PC-3 (cell line): Measurements from ENCODE around the gene TMEFF1. TPM values are rescaled to one million over a fixed set of nuclear protein-coding genes. Genes with fewer than 3 reads are reported as not detected.

ENCODE experiments used
- ATAC-seq: fragments of 200-7000 bp; cut with Tn5 transposase; 2 replicates; pipeline ENCODE4 v1.9.1; 2020; ENCODE audit warnings: mild to moderate bottlenecking, moderate library complexity
- BruUV-seq: library from RNA; stranded (reverse); fragments of 400-500 nt; replicated peaks from 2 replicates; lab custom pipeline; 2021; lab: Mats Ljungman, UMichigan
- CTCF ChIA-PET: fragments of 300-600 bp; sonication (Branson Sonifier 250); formaldehyde crosslinking; loops from one replicate; lab custom pipeline; 2022; ENCODE audit warnings: antibody characterized with exemption; lab: Charles Lee
- POLR2A ChIA-PET: fragments of 300-600 bp; sonication (Branson Sonifier 250); formaldehyde crosslinking; loops from one replicate; lab custom pipeline; 2022; ENCODE audit warnings: antibody characterized with exemption; ENCODE audit not compliant: unreplicated experiment; lab: Charles Lee
- DNase-seq: peaks from one replicate; pipeline ENCODE4 v3.0.0-alpha.2; 2015
- H2AFZ ChIP-seq: fragments of 300-600 bp; sonication (generic); 2 replicates; pipeline ENCODE4 v1.6.0; 2016; ENCODE audit warnings: antibody characterized with exemption, low read length
- H3F3A ChIP-seq: fragments of 300-600 bp; sonication (generic); one replicate; pipeline ENCODE4 v1.6.0; 2017; ENCODE audit warnings: antibody characterized with exemption, low read length, control low read depth, mild to moderate bottlenecking; ENCODE audit not compliant: unreplicated experiment
- H3K27ac ChIP-seq: fragments of 300-600 bp; sonication (generic); 2 replicates; pipeline ENCODE4 v1.5.1; 2016; ENCODE audit warnings: mild to moderate bottlenecking, low read length
- H3K27me3 ChIP-seq: fragments of 300-600 bp; sonication (generic); 2 replicates; pipeline ENCODE4 v1.6.1; 2016; ENCODE audit warnings: low read length, mixed read lengths
- H3K36me3 ChIP-seq: fragments of 300-600 bp; sonication (generic); 2 replicates; pipeline ENCODE4 v1.6.1; 2016; ENCODE audit warnings: low read depth, mixed run types, low read length, mixed read lengths
- H3K4me1 ChIP-seq: fragments of 300-600 bp; sonication (generic); 2 replicates; pipeline ENCODE4 v1.5.1; 2016; ENCODE audit warnings: low read length; ENCODE audit not compliant: insufficient read depth
- H3K4me2 ChIP-seq: fragments of 300-600 bp; sonication (generic); 2 replicates; pipeline ENCODE4 v1.6.0; 2016; ENCODE audit warnings: low read length
- H3K4me3 ChIP-seq: fragments of 300-600 bp; sonication (generic); 2 replicates; pipeline ENCODE4 v1.5.1; 2016; ENCODE audit warnings: mild to moderate bottlenecking, low read length, mixed read lengths
- H3K79me2 ChIP-seq: fragments of 300-600 bp; sonication (generic); 2 replicates; pipeline ENCODE4 v1.6.1; 2017; ENCODE audit warnings: low read length, mixed read lengths
- H3K9ac ChIP-seq: fragments of 300-600 bp; sonication (generic); 2 replicates; pipeline ENCODE4 v1.6.0; 2016; ENCODE audit warnings: mild to moderate bottlenecking, low read length
- H3K9me2 ChIP-seq: fragments of 300-600 bp; sonication (generic); replicated peaks from 2 replicates; pipeline ENCODE4 v1.6.1; 2016; ENCODE audit warnings: mixed run types, low read length, mixed read lengths
- H3K9me3 ChIP-seq: fragments of 300-600 bp; sonication (generic); 2 replicates; pipeline ENCODE4 v1.6.1; 2016; ENCODE audit warnings: low read length, mixed read lengths
- H4K20me1 ChIP-seq: fragments of 300-600 bp; sonication (generic); 2 replicates; pipeline ENCODE4 v1.6.1; 2016; ENCODE audit warnings: low read length, mixed read lengths
- CTCF ChIP-seq: fragments of 300-600 bp; sonication (generic); conservative IDR thresholded peaks from 2 replicates; pipeline ENCODE4 v1.5.1; 2017; ENCODE audit warnings: antibody characterized with exemption, low read depth, mild to moderate bottlenecking, low read length
- EZH2 ChIP-seq: fragments of 300-600 bp; sonication (generic); IDR thresholded peaks from one replicate; pipeline ENCODE4 v1.6.1; 2017; ENCODE audit warnings: antibody characterized with exemption, mild to moderate bottlenecking, low read length; ENCODE audit not compliant: unreplicated experiment
- EZH2phosphoT487 ChIP-seq: fragments of 300-600 bp; sonication (generic); IDR thresholded peaks from 2 replicates; pipeline ENCODE4 v1.6.1; 2018; ENCODE audit warnings: mild to moderate bottlenecking, antibody characterized with exemption, low read length, borderline replicate concordance
- intact Hi-C: fragments of 100-400 bp; cut with micrococcal nuclease; formaldehyde crosslinking; loops from 2 replicates; pipeline ENCODE4 v1.9.0; 2023
- total RNA-seq: library from RNA; depleted of rRNA; stranded (reverse); fragments of >200 nt; gene quantifications from 2 replicates; pipeline ENCODE4 v1.2.3, GENCODE V29; 2014

TMEFF1 gene
- total RNA-seq, 1 experiment from 2014 or later: not detected

GRCh38 chr9:100498592-100498991 lies 25.6 kb downstream of the TMEFF1 start:
- CTCF ChIA-PET: no interaction called here
- ATAC-seq: no peak
- Histone ChIP-seq H3K9me2 (no peaks in the 10 kb centered on the region), H3K9me3 (no peaks in the 10 kb centered on the region), H3F3A (no peaks in the 10 kb centered on the region), H4K20me1 (no peaks in the 10 kb centered on the region), H3K4me2 (no peak overlapping the region), H3K9ac (no peak overlapping the region), H3K4me3 (no peak overlapping the region), H2AFZ (no peak overlapping the region), H3K27me3 (no peaks in the 10 kb centered on the region), H3K36me3 (no peaks in the 10 kb centered on the region), H3K27ac (no peak overlapping the region), H3K4me1 (no peaks in the 10 kb centered on the region), H3K79me2 (no peaks in the 10 kb centered on the region)
- POLR2A ChIA-PET: no interaction called here
- no TSS peak for BruUV-seq
- intact Hi-C loops: no loop called here
- no peak for TF ChIP-seq EZH2phosphoT487
- no peak for TF ChIP-seq CTCF
- TF ChIP-seq EZH2: no peak
- DNase-seq: peak; percentile 31

GRCh38 chr9:100499460-100499859 lies 26.5 kb downstream of the TMEFF1 start:
- no peaks in the 10 kb centered on the region for H3K9me3 ChIP-seq
- no peak overlapping the region for H3K27ac ChIP-seq
- H3F3A ChIP-seq: no peaks in the 10 kb centered on the region
- no peaks in the 10 kb centered on the region for H3K27me3 ChIP-seq
- ChIA-PET POLR2A (no interaction called here), CTCF (no interaction called here)
- no peaks in the 10 kb centered on the region for H3K4me1 ChIP-seq
- H3K9ac ChIP-seq: no peak overlapping the region
- TF ChIP-seq CTCF (no peak), EZH2phosphoT487 (no peak), EZH2 (no peak)
- no peaks in the 10 kb centered on the region for H3K9me2 ChIP-seq
- DNase-seq: no peak
- H3K4me2 ChIP-seq: no peak overlapping the region
- no TSS peak for BruUV-seq
- no peak overlapping the region for H3K4me3 ChIP-seq
- H3K79me2 ChIP-seq: no peaks in the 10 kb centered on the region
- no peak overlapping the region for H2AFZ ChIP-seq
- H4K20me1 ChIP-seq: no peaks in the 10 kb centered on the region
- no peaks in the 10 kb centered on the region for H3K36me3 ChIP-seq
- intact Hi-C loops: no loop called here
- no peak for ATAC-seq

GRCh38 chr9:100499866-100500265 lies 26.9 kb downstream of the TMEFF1 start:
- BruUV-seq: no TSS peak
- Histone ChIP-seq H3K36me3 (no peaks in the 10 kb centered on the region), H3K9ac (no peak overlapping the region), H3K4me2 (no peak overlapping the region), H3K79me2 (no peaks in the 10 kb centered on the region), H3K9me2 (no peaks in the 10 kb centered on the region), H2AFZ (no peak overlapping the region), H3K27ac (no peak overlapping the region), H3K9me3 (no peaks in the 10 kb centered on the region), H4K20me1 (no peaks in the 10 kb centered on the region), H3K4me1 (no peaks in the 10 kb centered on the region), H3F3A (no peaks in the 10 kb centered on the region), H3K4me3 (no peak overlapping the region), H3K27me3 (no peaks in the 10 kb centered on the region)
- DNase-seq (no peak), ATAC-seq (no peak)
- ChIA-PET CTCF (no interaction called here), POLR2A (no interaction called here)
- intact Hi-C loops: no loop called here
- TF ChIP-seq EZH2 (no peak), CTCF (no peak), EZH2phosphoT487 (no peak)
